Vagina (tissue), 2 donors: Measurements from ENCODE around the gene SLC35A5. TPM values are rescaled to one million over a fixed set of nuclear protein-coding genes. Genes with fewer than 3 reads are reported as not detected.

ENCODE experiments used
- DNase-seq, 2 donors: peaks; one replicate each; pipeline ENCODE4 v3.0.0-alpha.2; 2017; ENCODE audit errors: extremely low spot score in 2 of 2
- H3K27ac ChIP-seq: fragments of 200-600 bp; sonication (generic); one replicate; pipeline ENCODE4 v1.5.1; 2019
- H3K27me3 ChIP-seq: fragments of 200-600 bp; sonication (generic); one replicate; pipeline ENCODE4 v1.5.1; 2019
- H3K36me3 ChIP-seq, 2 donors: fragments of 200-600 bp; sonication (generic); one replicate each; pipeline ENCODE4 v1.5.1; 2017 to 2019
- H3K4me1 ChIP-seq: fragments of 200-600 bp; sonication (generic); one replicate; pipeline ENCODE4 v1.5.1; 2019
- H3K4me3 ChIP-seq, 2 donors: fragments of 200-600 bp; sonication (generic); 1 replicate in 1 of 2; 2 replicates in 1 of 2; pipeline ENCODE4 v1.5.1; 2016 to 2019
- H3K9me3 ChIP-seq: fragments of 200-600 bp; sonication (generic); one replicate; pipeline ENCODE4 v1.5.1; 2019
- CTCF ChIP-seq, 3 experiments: fragments of 450-650 bp in 2 of 3; fragments of 200-600 bp in 1 of 3; sonication (generic) in 1 of 3; IDR thresholded peaks; one replicate each; pipeline ENCODE4 v1.5.1; 2017 to 2019; ENCODE audit warnings: antibody characterized with exemption in 3 of 3, mild to moderate bottlenecking in 2 of 3, moderate library complexity in 2 of 3
- POLR2A ChIP-seq, 2 donors: fragments of 450-650 bp; IDR thresholded peaks; one replicate each; pipeline ENCODE4 v1.6.1; 2017; ENCODE audit warnings: antibody characterized with exemption in 2 of 2, mild to moderate bottlenecking in 2 of 2, moderate library complexity in 2 of 2
- POLR2AphosphoS5 ChIP-seq, 2 donors: sonication (generic); formaldehyde crosslinking; IDR thresholded peaks; one replicate each; pipeline ENCODE4 v1.9.0; 2017; ENCODE audit warnings: antibody characterized with exemption in 2 of 2, mild to moderate bottlenecking in 2 of 2, low read depth in 1 of 2; ENCODE audit not compliant: insufficient read depth in 1 of 2
- intact Hi-C: fragments of 100-400 bp; cut with DNase I; formaldehyde crosslinking; loops from one replicate; pipeline ENCODE4 v1.15.1; 2023
- total RNA-seq: library from RNA; depleted of rRNA; stranded (reverse); fragments of >200 nt; gene quantifications from one replicate; pipeline ENCODE4 v1.2.3, GENCODE V29; 2016

The SLC35A5 gene
- total RNA-seq, 1 donor from 2014 or later: 12.8 TPM

- TF ChIP-seq POLR2AphosphoS5 (IDR thresholded peaks at IDR 0.05; ENCODE audit: insufficient read depth in 1 of 2, low read depth in 1 of 2) (no peak), CTCF (IDR thresholded peaks at IDR 0.05) (no peak), POLR2A (IDR thresholded peaks at IDR 0.05) (no peak)
- Histone ChIP-seq H3K36me3 (peaks cover 0 to 4% of the 10 kb centered on the region in 2 donors), H3K9me3 (no peaks in the 10 kb centered on the region), H3K4me1 (peaks cover 4% of the 10 kb centered on the region), H3K4me3 (no peak overlapping the region), H3K27me3 (no peaks in the 10 kb centered on the region), H3K27ac (no peak overlapping the region)
- DNase-seq: no peak
- intact Hi-C loops: no loop called here
These were observed 36.1 kb downstream of the SLC35A5 start for GRCh38 chr3:112597945-112598344.

DNA sequence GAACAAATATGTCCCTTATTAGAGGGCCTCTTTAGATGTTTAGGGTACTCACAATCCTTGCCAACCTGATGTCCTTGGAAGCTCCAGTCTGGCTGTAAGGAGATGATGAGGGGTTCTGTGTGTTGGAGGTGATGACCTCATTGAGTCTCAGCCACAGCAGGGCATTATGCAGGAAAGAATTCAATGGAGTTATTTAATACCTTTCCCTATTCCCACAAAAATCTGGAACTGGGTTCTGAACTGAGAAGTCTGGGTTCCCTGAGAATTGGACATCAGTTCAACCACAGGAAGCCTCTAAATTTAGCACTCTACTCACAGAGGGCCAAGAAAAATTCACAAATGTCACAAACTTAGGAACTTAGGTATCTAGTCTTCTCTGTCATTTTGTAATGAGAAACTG is 36.9 kb downstream of the SLC35A5 start:
- Histone ChIP-seq H3K27ac (no peak overlapping the region), H3K4me1 (peaks cover 6% of the 10 kb centered on the region), H3K36me3 (no peaks in the 10 kb centered on the region), H3K4me3 (no peak overlapping the region), H3K27me3 (no peaks in the 10 kb centered on the region), H3K9me3 (no peaks in the 10 kb centered on the region)
- no peak for DNase-seq
- intact Hi-C loops: no loop called here
- TF ChIP-seq CTCF (IDR thresholded peaks at IDR 0.05): no peak
- TF ChIP-seq POLR2AphosphoS5 (IDR thresholded peaks at IDR 0.05; ENCODE audit: insufficient read depth in 1 of 2, low read depth in 1 of 2): no peak
- no peak for TF ChIP-seq POLR2A (IDR thresholded peaks at IDR 0.05)

DNA sequence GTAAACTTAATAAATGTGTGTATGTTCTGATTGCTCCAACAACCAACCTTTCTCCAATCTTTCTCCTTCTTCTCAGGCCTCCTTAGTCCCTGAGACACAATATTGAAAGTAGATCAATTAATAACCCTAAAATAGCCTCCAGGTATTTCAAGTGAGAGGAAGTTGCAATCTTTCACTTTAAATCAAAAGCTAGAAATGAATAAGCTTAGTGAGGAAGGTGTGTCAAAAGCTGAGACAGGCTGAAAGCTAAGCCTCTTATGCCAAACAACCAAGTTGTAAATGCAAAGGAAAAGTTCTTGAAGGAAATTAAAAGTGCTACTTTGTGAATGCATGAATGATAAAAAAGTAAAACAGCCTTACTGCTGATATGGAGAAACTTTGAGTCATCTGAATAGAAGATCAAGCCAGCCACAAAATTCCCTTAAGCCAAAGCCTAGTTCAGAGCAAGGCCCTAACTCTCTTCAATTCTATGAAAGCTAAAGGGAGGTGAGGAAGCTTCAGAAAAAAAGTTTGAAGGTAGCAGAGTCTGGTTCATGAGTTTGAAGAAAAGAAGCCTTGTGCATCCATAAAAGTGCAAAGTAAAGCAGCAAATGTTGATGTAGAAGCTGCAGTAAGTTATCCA is 40.5 kb downstream of the SLC35A5 start:
- no peaks in the 10 kb centered on the region for H3K9me3 ChIP-seq
- H3K4me1 ChIP-seq: peaks cover 6% of the 10 kb centered on the region
- H3K27ac ChIP-seq: no peak overlapping the region
- intact Hi-C loops: no loop called here
- no peak overlapping the region for H3K4me3 ChIP-seq
- H3K27me3 ChIP-seq: no peaks in the 10 kb centered on the region
- no peak for TF ChIP-seq POLR2AphosphoS5 (IDR thresholded peaks at IDR 0.05; ENCODE audit: insufficient read depth in 1 of 2, low read depth in 1 of 2)
- no peak for TF ChIP-seq CTCF (IDR thresholded peaks at IDR 0.05)
- TF ChIP-seq POLR2A (IDR thresholded peaks at IDR 0.05): no peak
- peaks cover 0 to 7% of the 10 kb centered on the region in 2 donors for H3K36me3 ChIP-seq
- DNase-seq: no peak

DNA sequence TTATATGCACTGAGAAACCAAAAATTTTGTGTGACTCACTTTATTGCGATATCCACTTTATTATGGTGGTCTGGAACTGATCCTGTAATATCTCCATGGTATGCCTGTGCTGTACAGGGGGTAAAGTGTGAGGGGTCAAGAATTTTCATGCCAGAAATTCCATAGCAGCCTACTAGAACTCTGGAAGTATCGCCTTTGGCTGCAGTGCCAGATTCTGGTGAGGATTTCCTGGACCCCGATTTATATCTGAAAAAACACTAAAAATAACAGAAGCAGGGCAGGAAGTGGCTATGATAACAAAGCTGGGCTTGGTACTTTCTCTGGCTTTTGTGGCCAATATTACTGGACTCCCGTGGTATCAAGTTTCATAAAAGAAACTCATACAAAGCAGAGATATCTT is 42.7 kb downstream of the SLC35A5 start:
- intact Hi-C loops: no loop called here
- Histone ChIP-seq H3K36me3 (peaks cover 0 to 13% of the 10 kb centered on the region in 2 donors), H3K27me3 (no peaks in the 10 kb centered on the region), H3K4me1 (peaks cover 6% of the 10 kb centered on the region), H3K9me3 (no peaks in the 10 kb centered on the region), H3K27ac (no peak overlapping the region), H3K4me3 (no peak overlapping the region)
- TF ChIP-seq CTCF (IDR thresholded peaks at IDR 0.05) (no peak), POLR2AphosphoS5 (IDR thresholded peaks at IDR 0.05; ENCODE audit: insufficient read depth in 1 of 2, low read depth in 1 of 2) (no peak), POLR2A (IDR thresholded peaks at IDR 0.05) (no peak)
- DNase-seq: no peak

DNA sequence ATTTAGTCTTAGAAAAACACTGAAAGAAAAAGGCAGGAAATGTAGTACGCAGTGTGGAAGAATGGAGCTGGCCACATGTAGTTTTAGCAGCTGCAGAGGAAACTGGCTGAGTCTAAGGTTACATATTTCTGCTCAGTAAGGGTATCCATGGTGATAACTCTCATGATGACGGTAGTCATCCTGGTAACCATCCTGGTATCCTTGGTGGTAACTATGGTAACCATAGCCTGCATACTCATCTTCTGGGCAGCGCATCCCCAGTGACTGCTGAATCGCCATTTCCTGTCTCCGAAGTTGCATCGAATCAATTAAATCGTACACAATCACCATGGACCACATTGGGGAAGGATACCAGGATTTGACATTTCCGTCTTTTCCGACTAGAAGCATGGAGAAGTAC is 43.4 kb downstream of the SLC35A5 start:
- Histone ChIP-seq H3K27ac (no peak overlapping the region), H3K9me3 (no peaks in the 10 kb centered on the region), H3K4me1 (peaks cover 6% of the 10 kb centered on the region), H3K4me3 (no peak overlapping the region), H3K36me3 (peaks cover 0 to 13% of the 10 kb centered on the region in 2 donors), H3K27me3 (no peaks in the 10 kb centered on the region)
- no peak for TF ChIP-seq CTCF (IDR thresholded peaks at IDR 0.05)
- no peak for TF ChIP-seq POLR2AphosphoS5 (IDR thresholded peaks at IDR 0.05; ENCODE audit: insufficient read depth in 1 of 2, low read depth in 1 of 2)
- no peak for TF ChIP-seq POLR2A (IDR thresholded peaks at IDR 0.05)
- no peak for DNase-seq
- intact Hi-C loops: no loop called here
